OCI-LY1 (cell line): ENCODE data around the gene SEPTIN3.

Experiments used
- CTCF ChIP-seq: fragments of 200-600 bp; sonication (generic), shearing (Covaris generic); IDR thresholded peaks from 2 replicates; pipeline ENCODE4 v1.5.1; 2017; ENCODE audit warnings: mild to moderate bottlenecking, antibody characterized with exemption, low read length, moderate library complexity, mixed read lengths
- EZH2 ChIP-seq: fragments of 200-600 bp; sonication (generic), shearing (Covaris generic); IDR thresholded peaks from 2 replicates; pipeline ENCODE4 v1.8.0; 2017; ENCODE audit warnings: borderline replicate concordance, mixed run types, mild to moderate bottlenecking, antibody characterized with exemption, low read length, moderate library complexity, mixed read lengths

GRCh38 chr22:42001706-42002105 is 32.5 kb downstream of the SEPTIN3 start:
- TF ChIP-seq CTCF: no peak
- no peak for TF ChIP-seq EZH2
